H1 (cell line): Measurements from ENCODE around the gene PFN4. TPM values are rescaled to one million over a fixed set of nuclear protein-coding genes. Genes with fewer than 3 reads are reported as not detected.

ENCODE experiments used
- CTCF ChIA-PET: fragments of 300-600 bp; sonication (Branson Sonifier 250); formaldehyde crosslinking; loops from one replicate; lab custom pipeline; 2021; ENCODE audit not compliant: partially characterized antibody; lab: Charles Lee
- POLR2A ChIA-PET: fragments of 300-600 bp; sonication (Branson Sonifier 250); formaldehyde crosslinking; loops from one replicate; lab custom pipeline; 2021; ENCODE audit warnings: inconsistent platforms; ENCODE audit not compliant: partially characterized antibody; lab: Charles Lee
- DNase-seq, 2 experiments: peaks; one replicate each; pipeline versions ENCODE4 v3.0.0 to v3.0.0-alpha.2; 2010 to 2022; ENCODE audit warnings: low spot score in 2 of 2, low read depth in 1 of 2, mixed read lengths in 1 of 2
- FAIRE-seq: peaks from 2 replicates; lab custom pipeline; 2011; peaks lifted over from hg19 to GRCh38; lab: Jason Lieb, UNC
- H2AFZ ChIP-seq: 2 replicates; pipeline ENCODE4 v1.8.1; 2012; ENCODE audit warnings: low read length, inconsistent platforms
- H2AK5ac ChIP-seq: 2 replicates; pipeline ENCODE4 v1.6.1; 2013; ENCODE audit warnings: low read depth, low read length
- H2BK120ac ChIP-seq: replicated peaks from 2 replicates; pipeline ENCODE3; 2013; ENCODE audit warnings: low read depth, low read length, inconsistent platforms
- H2BK12ac ChIP-seq: 2 replicates; pipeline ENCODE4 v1.6.1; 2013; ENCODE audit warnings: low read depth, low read length
- H2BK15ac ChIP-seq: 2 replicates; pipeline ENCODE4 v1.6.1; 2013; ENCODE audit warnings: low read length
- H2BK20ac ChIP-seq: 2 replicates; pipeline ENCODE4 v1.6.1; 2013; ENCODE audit warnings: low read length
- H2BK5ac ChIP-seq: 2 replicates; pipeline ENCODE4 v1.6.1; 2013; ENCODE audit warnings: low read depth, low read length
- H3K14ac ChIP-seq: 2 replicates; pipeline ENCODE4 v1.6.1; 2013; ENCODE audit warnings: inconsistent platforms; ENCODE audit not compliant: insufficient read length
- H3K18ac ChIP-seq: 2 replicates; pipeline ENCODE4 v1.6.1; 2013; ENCODE audit warnings: low read length; ENCODE audit errors: extremely low read depth
- H3K23ac ChIP-seq: 2 replicates; pipeline ENCODE4 v1.6.1; 2013; ENCODE audit warnings: inconsistent platforms; ENCODE audit not compliant: insufficient read length
- H3K23me2 ChIP-seq: 2 replicates; pipeline ENCODE4 v1.6.1; 2013; ENCODE audit warnings: low read depth, low read length
- H3K27ac ChIP-seq: 2 replicates; pipeline ENCODE4 v1.6.1; 2011; ENCODE audit warnings: low read depth, low read length, inconsistent platforms
- H3K27me3 ChIP-seq, 4 experiments: replicated peaks in 1 of 4; 1 replicate in 1 of 4; 2 replicates in 3 of 4; pipeline versions ENCODE4 v1.6.1 to v1.8.1; 2011 to 2013; ENCODE audit warnings: low read length in 3 of 4, mild to moderate bottlenecking in 3 of 4, inconsistent platforms in 2 of 4, mixed read lengths in 2 of 4, moderate library complexity in 1 of 4; ENCODE audit not compliant: control insufficient read depth in 3 of 4, insufficient read depth in 3 of 4; ENCODE audit errors: extremely low read depth in 1 of 4
- H3K36me3 ChIP-seq, 4 experiments: 2 replicates each; pipeline versions ENCODE4 v1.6.1 to v1.8.1; 2011 to 2013; ENCODE audit warnings: mild to moderate bottlenecking in 4 of 4, low read length in 3 of 4, moderate library complexity in 2 of 4, control low read depth in 1 of 4, inconsistent platforms in 1 of 4; ENCODE audit not compliant: insufficient read depth in 4 of 4, control insufficient read depth in 2 of 4
- H3K4ac ChIP-seq: replicated peaks from 2 replicates; pipeline ENCODE3; 2013; ENCODE audit warnings: low read length, low read depth, mixed read lengths, inconsistent platforms; ENCODE audit not compliant: insufficient read length
- H3K4me1 ChIP-seq, 4 experiments: replicated peaks in 1 of 4; 1 replicate in 1 of 4; 2 replicates in 3 of 4; pipeline versions ENCODE4 v1.6.1 to v1.8.1; 2011 to 2013; ENCODE audit warnings: low read length in 3 of 4, inconsistent platforms in 2 of 4, mixed read lengths in 1 of 4; ENCODE audit not compliant: insufficient read depth in 4 of 4, control insufficient read depth in 3 of 4
- H3K4me2 ChIP-seq, 2 experiments: 2 replicates each; pipeline versions ENCODE4 v1.6.1 to v1.8.1; 2011 to 2013; ENCODE audit warnings: low read depth in 2 of 2, low read length in 2 of 2, control low read depth in 1 of 2, inconsistent platforms in 1 of 2, mild to moderate bottlenecking in 1 of 2; ENCODE audit not compliant: insufficient read depth in 1 of 2
- H3K4me3 ChIP-seq, 4 experiments: fragments of 200-600, 300-600 bp in 1 of 4; sonication (generic), shearing (Covaris generic), sonication (Bioruptor Twin) in 1 of 4; 2 replicates each; pipeline versions ENCODE4 v1.5.1 to v1.8.1; 2011 to 2016; ENCODE audit warnings: low read length in 4 of 4, low read depth in 3 of 4, control low read depth in 2 of 4, inconsistent platforms in 2 of 4, mild to moderate bottlenecking in 2 of 4, mixed read lengths in 1 of 4, moderate library complexity in 1 of 4; ENCODE audit not compliant: insufficient read depth in 2 of 4; ENCODE audit errors: extremely low read depth in 1 of 4
- H3K56ac ChIP-seq: replicated peaks from 2 replicates; pipeline ENCODE3; 2013; ENCODE audit warnings: low read depth, mild to moderate bottlenecking, mixed read lengths, low read length, inconsistent platforms; ENCODE audit not compliant: insufficient read length
- H3K79me1 ChIP-seq: 2 replicates; pipeline ENCODE4 v1.6.1; 2013; ENCODE audit warnings: low read depth, low read length, control low read depth
- H3K79me2 ChIP-seq, 2 experiments: 2 replicates each; pipeline versions ENCODE4 v1.6.1 to v1.8.1; 2012 to 2013; ENCODE audit warnings: low read length in 2 of 2, mild to moderate bottlenecking in 2 of 2, inconsistent platforms in 1 of 2; ENCODE audit not compliant: insufficient read depth in 2 of 2, control insufficient read depth in 1 of 2
- H3K9ac ChIP-seq, 4 experiments: replicated peaks in 1 of 4; 1 replicate in 1 of 4; 2 replicates in 3 of 4; pipeline versions ENCODE4 v1.6.1 to v1.8.1; 2011 to 2013; ENCODE audit warnings: low read depth in 3 of 4, low read length in 3 of 4, control low read depth in 2 of 4, mild to moderate bottlenecking in 2 of 4, moderate library complexity in 2 of 4, inconsistent platforms in 1 of 4; ENCODE audit errors: extremely low read depth in 1 of 4
- H3K9me3 ChIP-seq, 2 experiments: 2 replicates each; pipeline versions ENCODE4 v1.6.1 to v1.8.1; 2012 to 2013; ENCODE audit warnings: mild to moderate bottlenecking in 2 of 2, moderate library complexity in 2 of 2, control low read depth in 1 of 2, inconsistent platforms in 1 of 2, low read depth in 1 of 2, low read length in 1 of 2, mixed read lengths in 1 of 2; ENCODE audit not compliant: insufficient read depth in 2 of 2
- H4K20me1 ChIP-seq, 2 experiments: replicated peaks in 1 of 2; 2 replicates each; pipeline versions ENCODE3 to v1.8.1; 2011 to 2013; ENCODE audit warnings: inconsistent platforms in 2 of 2, low read length in 2 of 2, mild to moderate bottlenecking in 1 of 2; ENCODE audit not compliant: insufficient read depth in 2 of 2, control insufficient read depth in 1 of 2
- H4K5ac ChIP-seq: 2 replicates; pipeline ENCODE4 v1.6.1; 2013; ENCODE audit warnings: low read length, low read depth, mixed read lengths, inconsistent platforms; ENCODE audit not compliant: insufficient read length
- H4K8ac ChIP-seq: 2 replicates; pipeline ENCODE4 v1.8.0; 2013; ENCODE audit warnings: mild to moderate bottlenecking, moderate library complexity, low read length, inconsistent platforms; ENCODE audit not compliant: insufficient read depth; ENCODE audit errors: extremely low read depth
- H4K91ac ChIP-seq: replicated peaks from 2 replicates; pipeline ENCODE3; 2013; ENCODE audit warnings: low read length, mixed read lengths, inconsistent platforms; ENCODE audit not compliant: insufficient read length
- BACH1 ChIP-seq: IDR thresholded peaks from 2 replicates; pipeline ENCODE4 v1.6.1; 2012; ENCODE audit warnings: low read length, improper control_type of control experiment
- KDM1A ChIP-seq: fragments of 200-600, 300-600 bp; sonication (generic); IDR thresholded peaks from 2 replicates; pipeline ENCODE4 v1.7.1; 2016; ENCODE audit warnings: mild to moderate bottlenecking, low read length, borderline replicate concordance
- WGBS, 2 experiments: shearing (Covaris generic) in 1 of 2; methylation state at CpG; one replicate each; pipeline versions ENCODE4 v1.1.6 to v1.1.7; 2013 to 2015; ENCODE audit warnings: low lambda C conversion rate in 2 of 2, mixed read lengths in 2 of 2, inconsistent platforms in 1 of 2, low coverage in 1 of 2, missing lambda C conversion rate in 1 of 2; ENCODE audit not compliant: insufficient replicate concordance in 2 of 2, insufficient coverage in 1 of 2, insufficient read length in 1 of 2; ENCODE audit errors: extremely low coverage in 1 of 2, missing lambda C conversion rate in 1 of 2; 5-methylcytosine and 5-hydroxymethylcytosine counted together
- polyA plus RNA-seq, 7 experiments: library from polyadenylated mRNA; depleted of rRNA in 3 of 7; stranded (reverse) in 5 of 7; unstranded in 2 of 7; fragments of >200 nt in 5 of 7; fragments of 200-250 nt in 2 of 7; gene quantifications; 1 replicate in 5 of 7; 2 replicates in 1 of 7; 4 replicates in 1 of 7; pipeline versions ENCODE4 v1.2.1 to v1.2.3, GENCODE V29; 2011 to 2013; ENCODE audit warnings: missing spikeins in 2 of 7, mixed read lengths in 2 of 7
- total RNA-seq: library from RNA; stranded (reverse); fragmentation: NEBNext Ultra II Directional; extraction: Animal tissue kit (Norgen Biotek cat#: 25700); gene quantifications from 2 replicates; pipeline ENCODE4 v1.2.1, GENCODE V29; 2021

The PFN4 gene
- total and polyA plus RNA-seq, 2 of the 8 experiments (the other 6 are each of a cell fraction or from before 2014, with no cell fraction given): not detected

- H4K5ac ChIP-seq: no peak overlapping the region
- H2BK15ac ChIP-seq: no peak overlapping the region
- H3K4me1 ChIP-seq: no peaks in the 10 kb centered on the region; a peak in 1 of 7 replicates
- H3K27ac ChIP-seq: no peak overlapping the region
- no peak overlapping the region for H3K4ac ChIP-seq
- no peak overlapping the region for H3K14ac ChIP-seq
- no peak overlapping the region for H4K91ac ChIP-seq
- no peaks in the 10 kb centered on the region for H3K79me1 ChIP-seq
- no peaks in the 10 kb centered on the region for H3K9me3 ChIP-seq
- no peaks in the 10 kb centered on the region for H3K27me3 ChIP-seq
- no peak overlapping the region for H3K9ac ChIP-seq
- H3K23me2 ChIP-seq: no peaks in the 10 kb centered on the region
- H3K79me2 ChIP-seq: no peaks in the 10 kb centered on the region
- H3K4me3 ChIP-seq: no peak overlapping the region
- H2AFZ ChIP-seq: no peak overlapping the region
- no peaks in the 10 kb centered on the region for H4K20me1 ChIP-seq
- ChIA-PET POLR2A (no interaction called here), CTCF (interaction anchor here (0.6 to 3.1 kb wide), 6 partner anchors 9 to 358 kb away, joined by 3 to 16 read pairs (median 4); partner anchors contain the start of gene TP53I3)
- FAIRE-seq (no peak), DNase-seq (no peak)
- H3K56ac ChIP-seq: no peak overlapping the region
- no peak overlapping the region for H2BK120ac ChIP-seq
- no peak overlapping the region for H2BK20ac ChIP-seq
- H3K18ac ChIP-seq: no peak overlapping the region
- no peaks in the 10 kb centered on the region for H3K36me3 ChIP-seq
- no peak overlapping the region for H2BK5ac ChIP-seq
- no peak overlapping the region for H4K8ac ChIP-seq
- TF ChIP-seq BACH1 (no peak), KDM1A (0 out of 2 replicates have a peak, but pooled peaks have one; percentile 55)
- no peak overlapping the region for H2BK12ac ChIP-seq
- H3K23ac ChIP-seq: no peak overlapping the region
- H3K4me2 ChIP-seq: no peak overlapping the region
- 92% methylated on average over 1 of the region's 1 CpG; no CpG with 5 or more reads in 1 of the 2 experiments for WGBS, 2 experiments
- no peak overlapping the region for H2AK5ac ChIP-seq
Observed at GRCh38 chr2:24162494-24162893, 39.4 kb upstream of the PFN4 start.
